ENCODE results near the gene GNAS-AS1. TPM values are rescaled to one million over a fixed set of nuclear protein-coding genes. Genes with fewer than 3 reads are reported as not detected.

The GNAS-AS1 gene
- total RNA-seq, 4 donors from 2014 or later, result 0.42 to 0.59 TPM; not detected in 2

DNA sequence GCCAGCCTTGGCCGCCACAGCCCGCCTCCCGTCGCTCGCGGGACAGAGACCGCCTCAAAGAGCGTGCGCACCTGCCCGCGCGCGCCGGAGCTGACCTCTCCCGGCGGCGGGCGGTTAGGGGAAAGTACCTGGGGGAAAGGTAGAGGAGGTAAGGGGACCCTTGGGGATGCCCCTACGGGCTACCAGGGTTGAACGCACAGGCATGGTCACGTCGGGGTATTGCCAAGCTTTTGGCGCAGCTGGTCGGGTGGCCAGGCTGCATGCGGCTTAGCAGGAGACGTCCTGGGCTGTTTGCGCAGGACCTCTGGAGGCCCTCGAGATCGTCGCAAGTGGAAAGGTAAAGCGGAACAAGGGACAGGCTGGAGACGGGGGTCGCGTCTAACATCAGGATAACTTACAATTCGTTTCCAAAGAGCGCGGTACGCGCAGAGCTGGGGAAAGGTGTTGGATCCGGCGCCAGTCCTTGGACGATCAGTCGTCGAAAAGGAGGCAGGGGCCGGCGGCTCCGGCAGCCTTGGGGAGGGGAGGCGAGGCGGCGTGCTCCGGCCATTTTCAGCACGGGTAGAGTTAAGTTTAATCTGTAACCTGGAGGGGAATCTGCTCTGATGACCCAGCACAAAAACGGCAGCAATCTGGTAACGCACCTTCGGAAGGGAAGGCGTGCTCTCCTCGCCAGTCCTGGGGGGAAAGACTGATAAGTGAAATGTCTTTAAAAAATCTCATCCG lies 9.0 kb downstream of the GNAS-AS1 start:
- Histone ChIP-seq H3K9me3 (no peaks in the 10 kb centered on the region), H3K4me3 (no peak overlapping the region), H3K36me3 (peaks cover 0 to 11% (median 0%) of the 10 kb centered on the region in 3 donors), H3K4me1 (peaks cover 0 to 15% (median 0%) of the 10 kb centered on the region in 4 donors), H3K27ac (no peak overlapping the region), H3K27me3 (peaks cover 0 to 75% of the 10 kb centered on the region in 2 donors)
- DNase-seq (ENCODE audit: low spot score in 2 of 2), result no peak
- TF ChIP-seq EP300 (IDR thresholded peaks at IDR 0.05) (no peak), CTCF (IDR thresholded peaks at IDR 0.05) (no peak), POLR2A (IDR thresholded peaks at IDR 0.05) (no peak)
- 60 to 69% methylated on average over 58 of the region's 58 CpGs for WGBS, 2 donors

DNA sequence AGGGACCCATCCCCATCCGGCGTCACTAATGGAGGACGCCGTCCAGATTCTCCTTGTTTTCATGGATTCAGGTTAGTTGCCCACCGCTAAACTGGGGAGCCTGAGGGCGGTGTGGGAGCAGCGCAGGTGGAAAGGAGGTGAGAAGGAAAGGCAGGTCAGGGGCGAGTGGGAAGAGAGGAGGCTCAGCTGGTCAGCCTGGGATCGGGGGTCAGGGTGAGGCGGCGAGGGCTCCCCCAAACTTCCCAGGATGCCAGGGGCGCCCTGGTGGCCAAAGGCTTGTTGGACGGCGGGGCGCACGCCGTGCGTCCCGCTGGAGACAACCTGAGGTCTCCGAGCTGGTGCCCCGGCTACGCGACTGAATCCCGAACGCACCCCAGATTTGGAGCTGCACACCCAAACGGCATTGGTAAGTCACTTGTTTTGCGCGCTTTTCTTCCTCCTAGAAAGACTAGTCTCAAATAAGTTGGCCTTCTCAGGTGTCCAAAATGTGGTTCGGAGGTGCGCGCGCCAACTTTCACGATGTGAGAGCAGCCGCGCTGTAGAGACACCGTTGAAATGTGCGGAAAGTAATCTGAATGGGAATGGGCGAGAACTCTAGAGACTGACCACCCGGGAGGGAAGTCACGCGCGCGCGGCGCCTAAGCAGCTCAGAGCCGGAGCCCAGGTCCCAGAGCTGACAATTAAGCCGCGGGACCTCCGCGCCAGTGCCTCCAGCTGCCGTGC lies 9.7 kb downstream of the GNAS-AS1 start:
- Histone ChIP-seq H3K4me3 (no peak overlapping the region), H3K4me1 (peaks cover 0 to 15% (median 0%) of the 10 kb centered on the region in 4 donors), H3K36me3 (peaks cover 0 to 11% (median 0%) of the 10 kb centered on the region in 3 donors), H3K27me3 (peaks cover 0 to 68% of the 10 kb centered on the region in 2 donors), H3K27ac (no peak overlapping the region), H3K9me3 (no peaks in the 10 kb centered on the region)
- TF ChIP-seq EP300 (IDR thresholded peaks at IDR 0.05), result no peak
- TF ChIP-seq CTCF (IDR thresholded peaks at IDR 0.05), result no peak
- TF ChIP-seq POLR2A (IDR thresholded peaks at IDR 0.05), result no peak
- 61 to 78% methylated on average over 49 to 51 of the region's 51 CpGs for WGBS, 2 donors
- no peak for DNase-seq (ENCODE audit: low spot score in 2 of 2)

DNA sequence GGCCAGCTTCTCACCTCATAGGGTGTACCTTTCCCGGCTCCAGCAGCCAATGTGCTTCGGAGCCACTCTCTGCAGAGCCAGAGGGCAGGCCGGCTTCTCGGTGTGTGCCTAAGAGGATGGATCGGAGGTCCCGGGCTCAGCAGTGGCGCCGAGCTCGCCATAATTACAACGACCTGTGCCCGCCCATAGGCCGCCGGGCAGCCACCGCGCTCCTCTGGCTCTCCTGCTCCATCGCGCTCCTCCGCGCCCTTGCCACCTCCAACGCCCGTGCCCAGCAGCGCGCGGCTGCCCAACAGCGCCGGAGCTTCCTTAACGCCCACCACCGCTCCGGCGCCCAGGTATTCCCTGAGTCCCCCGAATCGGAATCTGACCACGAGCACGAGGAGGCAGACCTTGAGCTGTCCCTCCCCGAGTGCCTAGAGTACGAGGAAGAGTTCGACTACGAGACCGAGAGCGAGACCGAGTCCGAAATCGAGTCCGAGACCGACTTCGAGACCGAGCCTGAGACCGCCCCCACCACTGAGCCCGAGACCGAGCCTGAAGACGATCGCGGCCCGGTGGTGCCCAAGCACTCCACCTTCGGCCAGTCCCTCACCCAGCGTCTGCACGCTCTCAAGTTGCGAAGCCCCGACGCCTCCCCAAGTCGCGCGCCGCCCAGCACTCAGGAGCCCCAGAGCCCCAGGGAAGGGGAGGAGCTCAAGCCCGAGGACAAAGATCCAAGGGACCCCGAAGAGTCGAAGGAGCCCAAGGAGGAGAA lies 10.5 kb downstream of the GNAS-AS1 start:
- Histone ChIP-seq H3K4me3 (no peak overlapping the region), H3K36me3 (peaks cover 0 to 11% (median 0%) of the 10 kb centered on the region in 3 donors), H3K4me1 (peaks cover 0 to 15% (median 0%) of the 10 kb centered on the region in 4 donors), H3K9me3 (no peaks in the 10 kb centered on the region), H3K27me3 (peaks cover 0 to 65% of the 10 kb centered on the region in 2 donors), H3K27ac (no peak overlapping the region)
- DNase-seq (ENCODE audit: low spot score in 2 of 2), result no peak
- WGBS, 2 donors, result 57 to 67% methylated on average over 58 to 67 of the region's 67 CpGs
- no peak for TF ChIP-seq EP300 (IDR thresholded peaks at IDR 0.05)
- no peak for TF ChIP-seq POLR2A (IDR thresholded peaks at IDR 0.05)
- no peak for TF ChIP-seq CTCF (IDR thresholded peaks at IDR 0.05)

GRCh38 chr20:58839474-58839874 lies 11.2 kb downstream of the GNAS-AS1 start:
- DNase-seq (ENCODE audit: low spot score in 2 of 2), result no peak
- no peak for TF ChIP-seq POLR2A (IDR thresholded peaks at IDR 0.05)
- peak in 4 of 5 experiments; percentile 10 to 48 (median 26) for TF ChIP-seq CTCF (IDR thresholded peaks at IDR 0.05)
- no peak for TF ChIP-seq EP300 (IDR thresholded peaks at IDR 0.05)
- Histone ChIP-seq H3K4me1 (peaks cover 0 to 15% (median 0%) of the 10 kb centered on the region in 4 donors), H3K4me3 (no peak overlapping the region), H3K9me3 (no peaks in the 10 kb centered on the region), H3K27me3 (peaks cover 0 to 62% of the 10 kb centered on the region in 2 donors), H3K27ac (no peak overlapping the region), H3K36me3 (peaks cover 0 to 11% (median 0%) of the 10 kb centered on the region in 3 donors)
- 52 to 65% methylated on average over 26 to 27 of the region's 27 CpGs for WGBS, 2 donors
